Medulla oblongata (tissue), 1 donor: Measurements from ENCODE around the gene RPS16.
"Not testable (repeated sequence)": the region's sequence is repeated elsewhere in the genome, so short reads cannot be mapped to it uniquely, and the experiment has no call there.

Source experiments
- DNase-seq: peaks from one replicate; pipeline ENCODE4 v3.0.0-alpha.2; 2015; ENCODE audit errors: extremely low spot score

The RPS16 gene

GRCh38 chr19:39435499-39436349 lies at the start of gene RPS16:
RPS16 (minus strand) TSS chr19:39435949; CDS start chr19:39435895, 54 bp downstream.
- DNase-seq = peak; percentile 98

GRCh38 chr19:39483141-39483540 lies 47.4 kb upstream of the RPS16 start:
- DNase-seq = no peak

DNA sequence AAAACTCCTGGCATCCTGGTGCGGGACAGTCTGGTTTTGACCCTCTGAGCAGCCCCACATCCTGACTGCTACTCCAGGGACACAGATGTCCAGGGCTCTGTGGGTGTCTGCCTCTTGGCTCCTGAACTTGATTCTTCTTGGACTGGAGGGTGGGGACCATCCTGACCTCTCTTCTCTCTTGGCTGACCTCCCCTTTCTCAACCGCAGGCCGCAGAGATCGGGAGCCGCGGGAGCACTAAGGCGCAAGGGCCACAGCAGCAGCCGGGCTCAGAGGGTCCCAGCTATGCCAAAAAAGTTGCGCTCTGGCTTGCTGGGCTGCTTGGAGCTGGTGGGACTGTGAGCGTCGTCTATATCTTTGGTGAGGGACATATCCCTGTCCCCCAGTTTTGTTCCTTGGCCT lies 45.9 kb upstream of the RPS16 start:
- no peak for DNase-seq

DNA sequence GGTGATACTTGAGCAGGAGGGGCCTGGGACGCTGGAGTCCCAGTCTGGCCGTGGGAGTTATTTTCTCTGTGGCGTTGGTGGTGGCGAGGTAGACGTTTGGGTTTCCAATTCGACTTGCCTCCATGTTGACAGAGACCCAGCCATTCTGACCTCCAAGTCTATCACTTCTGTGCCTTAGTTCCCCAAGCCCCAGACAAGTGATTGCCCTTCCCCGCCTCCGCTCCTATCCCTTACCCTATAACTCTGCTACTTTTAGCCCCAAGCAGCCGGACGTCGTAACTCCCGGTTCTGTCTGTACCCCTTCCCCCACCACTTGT lies 45.4 kb upstream of the RPS16 start:
- DNase-seq = no peak

DNA sequence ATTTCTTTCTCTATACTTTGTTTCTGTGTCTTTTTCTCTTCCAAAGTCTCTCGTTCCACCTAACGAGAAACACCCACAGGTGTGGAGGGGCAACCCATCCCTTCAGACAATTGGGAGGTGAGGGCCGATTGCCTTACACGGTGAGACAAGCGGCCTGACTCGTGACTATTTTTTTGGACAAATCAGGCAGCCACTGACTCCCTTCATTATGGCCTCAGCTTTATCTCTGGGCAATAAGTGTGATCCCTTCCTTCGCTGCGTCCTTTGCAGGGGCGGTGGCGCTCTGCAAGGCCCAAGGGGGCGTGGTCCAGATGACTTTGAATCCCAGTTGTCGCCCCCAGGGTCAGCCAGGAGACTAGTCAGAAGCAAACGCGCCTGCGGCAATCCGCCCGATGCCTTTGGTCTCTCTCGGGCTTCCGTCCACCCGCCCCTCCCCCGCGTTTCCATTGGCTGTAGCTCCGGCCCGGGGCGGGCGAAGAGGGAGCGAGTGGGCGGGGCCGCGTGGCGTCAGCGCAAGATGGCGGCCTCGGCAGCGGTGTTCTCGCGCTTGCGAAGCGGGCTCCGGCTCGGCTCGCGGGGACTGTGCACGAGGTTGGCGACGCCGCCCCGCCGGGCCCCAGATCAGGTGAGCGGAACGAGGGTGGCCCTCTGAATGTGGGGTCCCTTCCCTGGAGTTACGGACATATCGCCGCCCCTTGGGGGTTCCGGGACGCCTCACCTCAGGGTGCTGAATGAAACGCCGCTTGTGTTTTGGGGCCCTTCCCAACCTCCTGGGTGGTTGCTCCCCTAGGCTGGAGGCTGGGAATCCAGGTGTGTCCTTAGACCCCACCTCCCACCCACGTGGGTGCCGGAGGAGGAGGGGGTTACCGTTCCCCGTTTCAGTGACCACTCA lies 44.8 kb upstream of the RPS16 start, which contains the start of gene TIMM50:
TSS of gene TIMM50 (plus strand) at position 502 of the 892 bp plus-strand sequence. CDS start at position 518, 16 bp downstream.
- DNase-seq = peak; percentile 94

DNA sequence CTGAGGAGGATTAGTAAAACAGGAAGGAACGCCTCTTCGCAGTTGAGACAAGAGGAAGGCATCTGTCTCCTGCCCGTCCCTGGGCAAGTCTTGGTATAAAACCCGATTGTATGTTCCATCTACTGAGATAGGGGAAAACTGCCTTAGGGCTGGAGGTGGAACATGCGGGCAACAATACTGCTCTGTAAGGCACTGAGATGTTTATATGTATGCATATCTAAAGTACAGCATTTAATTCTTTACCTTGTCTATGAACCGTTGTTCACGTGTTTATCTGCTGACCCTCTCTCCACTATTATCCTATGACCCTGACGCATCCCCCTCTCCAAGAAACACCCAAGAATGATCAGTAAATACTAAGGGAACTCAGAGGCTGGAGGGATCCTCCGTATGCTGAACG lies 44.2 kb upstream of the RPS16 start:
- DNase-seq = peak; percentile 4

DNA sequence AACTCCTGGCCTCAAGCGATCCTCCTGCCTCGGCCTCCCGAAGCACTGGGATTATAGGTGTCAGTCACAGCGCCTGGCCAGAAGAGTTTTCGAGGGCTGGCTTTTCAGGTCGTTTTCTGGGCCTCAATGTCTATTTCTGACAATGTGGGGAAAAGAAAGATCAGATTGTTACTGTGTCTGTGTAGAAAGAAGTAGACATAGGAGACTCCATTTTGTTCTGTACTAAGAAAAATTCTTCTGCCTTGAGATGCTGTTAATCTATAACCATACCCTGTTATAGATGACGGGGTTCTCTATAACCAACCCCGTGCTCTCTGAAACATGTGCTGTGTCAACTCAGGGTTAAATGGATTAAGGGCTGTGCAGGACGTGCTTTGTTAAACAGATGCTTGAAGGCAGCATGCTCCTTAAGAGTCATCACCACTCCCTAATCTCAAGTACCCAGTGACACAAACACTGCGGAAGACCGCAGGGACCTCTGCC lies 43.6 kb upstream of the RPS16 start:
- not testable (repeated sequence) for DNase-seq

GRCh38 chr19:39475748-39476147 lies 40.0 kb upstream of the RPS16 start:
- DNase-seq = no peak

GRCh38 chr19:39474139-39474620 lies 38.4 kb upstream of the RPS16 start:
- peak; percentile 21 for DNase-seq

GRCh38 chr19:39473443-39473960 lies 37.8 kb upstream of the RPS16 start:
- DNase-seq = no peak

GRCh38 chr19:39472746-39473442 lies 37.1 kb upstream of the RPS16 start:
- no peak for DNase-seq

GRCh38 chr19:39471756-39472536 lies 36.2 kb upstream of the RPS16 start:
- no peak for DNase-seq

DNA sequence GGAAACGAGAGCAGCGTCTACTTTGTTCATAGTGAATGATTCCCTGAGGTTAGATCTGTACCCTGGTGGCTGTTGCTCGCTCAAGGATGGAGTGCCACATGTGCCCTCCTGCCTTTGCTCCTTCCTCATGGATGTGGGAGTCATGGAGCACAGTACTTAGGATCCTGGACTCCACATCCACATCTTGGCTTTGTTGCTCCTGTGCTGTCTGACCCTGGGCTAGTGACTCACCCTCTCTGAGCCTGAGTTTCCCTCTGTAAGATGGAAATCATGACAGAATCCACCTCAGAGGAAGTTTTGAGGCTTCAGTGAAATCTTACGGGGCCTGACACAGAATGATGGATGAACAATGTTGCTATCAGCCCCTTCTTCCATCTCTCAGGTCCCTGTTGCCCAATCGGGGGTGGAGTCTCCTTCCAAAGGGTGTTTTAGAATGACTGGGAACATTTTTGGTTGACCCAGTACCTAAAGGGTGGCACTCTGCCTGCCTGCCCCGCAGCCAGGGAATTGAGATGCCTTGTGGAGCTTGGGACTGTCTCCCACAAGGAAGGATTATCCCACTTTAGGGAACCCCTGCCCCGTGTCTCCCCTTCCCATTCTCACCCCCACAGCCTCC lies 35.1 kb upstream of the RPS16 start:
- no peak for DNase-seq

- no peak for DNase-seq
Measured at GRCh38 chr19:39469567-39469966, 33.8 kb upstream of the RPS16 start.

DNA sequence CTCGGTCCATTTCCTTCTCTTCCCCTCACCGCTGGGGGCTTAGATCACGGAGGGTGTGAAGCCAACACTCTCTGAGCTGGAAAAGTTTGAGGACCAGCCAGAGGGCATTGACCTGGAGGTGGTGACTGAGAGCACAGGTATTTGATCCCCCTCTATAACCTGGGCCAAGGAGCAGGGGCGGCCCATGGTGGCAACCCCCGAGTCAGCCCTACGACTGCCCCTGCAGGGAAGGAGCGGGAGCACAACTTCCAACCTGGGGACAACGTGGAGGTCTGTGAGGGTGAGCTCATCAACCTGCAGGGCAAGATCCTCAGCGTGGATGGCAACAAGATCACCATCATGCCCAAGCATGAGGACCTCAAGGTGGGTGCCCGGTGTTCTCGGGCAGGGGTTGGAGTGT lies 33.3 kb upstream of the RPS16 start:
- no peak for DNase-seq

DNA sequence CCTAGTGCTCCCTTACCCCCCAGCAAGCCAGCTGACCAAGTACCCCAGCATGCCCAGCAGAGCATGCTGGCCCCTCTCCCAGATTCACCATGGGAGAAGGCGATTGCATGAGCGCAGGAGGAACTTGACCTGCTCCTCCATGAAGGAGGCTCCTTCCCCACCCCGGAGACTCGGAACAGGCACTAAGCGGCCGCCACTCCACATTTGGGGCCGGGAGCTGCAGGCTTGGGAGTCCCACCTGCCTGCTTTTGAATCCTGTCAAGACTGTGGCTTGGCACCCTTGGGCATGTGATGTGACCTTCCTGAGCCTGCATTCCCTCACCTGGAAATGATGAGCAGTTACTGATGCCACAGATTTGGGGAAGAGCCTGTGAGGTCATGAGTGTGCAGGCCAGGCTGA lies 32.2 kb upstream of the RPS16 start:
- DNase-seq = no peak

DNA sequence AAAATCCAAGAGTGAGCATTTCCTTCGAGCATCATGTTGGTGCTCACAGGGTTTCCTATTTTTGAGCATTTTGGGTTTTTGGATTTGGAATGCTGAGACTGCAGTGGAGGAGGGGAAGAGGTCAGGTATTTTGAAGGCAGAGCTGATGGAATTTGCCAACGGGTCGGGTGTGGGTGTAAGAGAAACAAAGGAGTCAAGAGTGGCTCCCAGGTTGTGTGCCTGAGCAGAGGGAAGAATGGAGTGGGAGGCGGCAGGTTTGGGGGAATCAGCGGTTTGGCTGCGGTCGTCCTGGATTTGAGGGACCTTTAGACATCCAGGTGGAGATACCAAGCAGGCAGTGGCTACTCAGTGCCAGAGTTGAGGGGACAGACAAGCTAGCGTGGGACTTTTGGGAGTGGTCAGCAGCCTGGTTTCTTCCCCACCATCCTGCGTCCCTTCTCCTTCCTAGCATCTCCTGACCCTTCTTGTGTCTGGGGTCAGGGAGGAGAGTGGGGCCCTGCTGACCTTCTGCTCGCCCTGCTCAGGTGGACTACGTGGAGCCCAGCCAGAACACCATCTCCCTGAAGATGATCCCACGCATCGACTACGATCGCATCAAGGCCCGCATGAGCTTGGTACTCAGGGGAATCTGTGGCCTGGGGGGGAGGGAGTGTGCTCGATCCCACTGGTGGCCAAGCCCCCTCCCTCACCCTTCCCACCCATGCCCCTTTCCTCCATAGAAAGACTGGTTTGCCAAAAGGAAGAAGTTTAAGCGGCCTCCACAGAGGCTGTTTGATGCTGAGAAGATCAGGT lies 30.4 kb upstream of the RPS16 start:
- DNase-seq = no peak

DNA sequence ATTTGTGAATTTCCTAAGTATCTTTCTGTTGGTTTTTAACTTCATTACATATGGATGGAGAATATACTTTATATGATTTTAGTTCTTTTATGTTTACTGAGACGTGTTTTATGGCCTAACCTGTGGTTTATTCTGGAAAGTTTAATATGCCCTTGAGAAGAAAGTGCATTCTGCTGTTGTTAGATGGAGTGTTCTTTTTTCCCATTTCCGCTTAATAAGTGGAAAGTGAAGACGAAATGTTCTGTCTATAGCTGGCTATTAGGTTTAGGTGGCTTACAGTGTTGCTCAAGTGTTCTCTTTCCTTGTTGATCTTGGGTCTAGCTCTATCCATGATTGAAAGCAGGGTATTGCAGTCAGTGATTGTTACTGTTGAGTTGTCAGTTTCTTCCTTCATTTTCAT lies 27.7 kb upstream of the RPS16 start:
- no peak for DNase-seq

DNA sequence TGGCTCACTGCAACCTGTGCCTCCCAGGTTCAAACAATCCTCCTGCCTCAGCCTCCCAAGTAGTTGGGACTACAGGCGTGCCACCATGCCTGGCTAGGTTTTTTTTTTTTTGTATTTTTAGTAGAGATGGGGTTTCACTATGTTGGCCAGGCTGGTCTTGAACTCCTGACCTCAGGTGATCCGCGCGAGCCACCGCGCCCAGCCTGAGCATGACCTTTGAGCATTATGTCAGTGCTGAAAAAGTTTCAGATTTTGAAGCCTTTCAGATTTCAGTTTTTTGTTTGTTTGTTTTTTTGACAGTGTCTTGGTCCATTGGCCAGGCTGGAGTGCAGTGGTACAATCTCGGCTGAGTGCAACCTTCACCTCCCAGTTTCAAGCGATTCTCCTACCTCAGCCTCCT lies 15.5 kb upstream of the RPS16 start:
- DNase-seq = not testable (repeated sequence)
